NCI-H82 (cell line): ENCODE measurements around the gene GALNT15.

ENCODE experiments used
- DNase-seq: peaks from one replicate; lab custom pipeline; 2025; lab: John Stamatoyannopoulos, UW

Gene GALNT15

DNA sequence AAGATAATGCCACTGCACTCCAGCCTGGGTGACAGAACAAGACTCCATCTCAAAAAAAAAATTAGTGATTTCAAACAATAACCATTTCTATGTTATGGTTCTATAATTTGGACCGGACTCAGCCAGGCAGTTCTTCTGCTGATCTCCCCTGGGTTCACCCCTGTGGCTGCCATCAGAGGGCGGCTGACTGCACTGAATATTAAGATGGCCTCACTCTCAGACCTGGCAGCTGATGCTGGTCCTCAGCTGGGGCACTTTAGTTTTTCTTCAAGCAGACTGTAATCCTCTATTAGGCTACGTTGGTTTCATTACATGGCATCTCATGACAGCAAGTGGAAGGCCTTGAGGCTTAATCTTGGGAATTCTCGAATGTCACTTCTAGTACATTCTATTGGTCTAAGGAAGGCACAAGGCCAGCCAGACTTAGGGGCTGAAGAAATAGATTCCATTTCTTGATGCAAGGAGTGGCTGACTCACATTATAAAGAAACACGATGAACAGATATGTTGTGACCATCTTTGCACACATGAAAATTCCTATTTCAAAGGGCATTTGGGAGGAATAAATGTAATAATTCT is 12.8 kb downstream of the GALNT15 start:
- DNase-seq = no peak

DNA sequence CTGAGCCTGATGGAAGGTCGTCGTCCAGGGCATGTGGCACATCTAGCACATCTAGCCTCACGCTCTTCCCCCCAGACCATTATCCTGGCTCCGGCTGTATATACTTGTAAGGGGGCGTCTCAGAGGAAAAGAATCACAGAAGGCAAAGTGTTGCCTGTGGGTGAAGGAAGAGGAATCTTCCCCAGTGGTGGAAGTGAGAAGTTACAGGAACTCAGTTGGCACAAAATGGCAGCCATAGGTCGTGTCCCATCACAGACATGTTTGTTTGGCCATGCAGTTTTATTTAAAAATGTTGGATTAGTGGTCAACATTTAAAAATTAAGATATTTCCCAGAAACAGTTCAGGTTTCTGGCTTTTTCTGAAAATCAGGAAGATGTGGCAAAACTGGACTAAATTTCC is 13.6 kb downstream of the GALNT15 start:
- DNase-seq = no peak

- no peak for DNase-seq
Measured at GRCh38 chr3:16189201-16189600, 14.7 kb downstream of the GALNT15 start.

- DNase-seq = no peak
Measured at GRCh38 chr3:16190704-16191103, 16.2 kb downstream of the GALNT15 start.

- DNase-seq = no peak
Measured at GRCh38 chr3:16191591-16191990, 17.1 kb downstream of the GALNT15 start.

DNA sequence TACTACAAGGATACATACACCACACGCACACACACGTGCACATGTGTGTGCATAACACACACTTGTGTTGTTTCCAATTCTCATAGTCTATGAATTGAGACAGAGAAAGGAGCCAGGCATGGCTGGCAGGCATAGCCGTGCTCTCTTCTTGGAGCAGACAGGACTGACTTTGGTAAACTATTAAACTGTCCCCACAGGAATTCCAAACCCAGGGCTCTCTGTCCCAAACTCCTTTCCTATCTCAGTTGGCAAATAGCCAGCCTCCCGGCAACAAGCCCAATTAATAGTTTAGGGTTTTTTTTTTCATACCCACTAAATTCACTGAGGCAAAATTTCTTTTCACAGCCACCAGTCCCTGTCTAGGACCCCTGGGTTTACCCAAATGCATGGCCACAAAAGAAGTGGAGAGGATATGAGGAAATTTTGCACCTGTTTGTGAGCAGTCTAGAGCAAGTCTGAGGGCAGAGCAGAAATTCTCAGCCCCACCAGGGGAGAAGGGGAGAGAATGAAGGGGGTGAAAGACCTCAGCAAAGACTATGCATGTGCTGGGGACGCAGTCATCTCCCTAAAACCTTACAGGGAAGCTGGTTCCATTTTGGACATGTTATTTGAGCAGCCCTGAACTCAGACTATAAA is 17.8 kb downstream of the GALNT15 start:
- no peak for DNase-seq

GRCh38 chr3:16198427-16198826 is 23.9 kb downstream of the GALNT15 start:
- DNase-seq = no peak

- DNase-seq = no peak
Measured at GRCh38 chr3:16199769-16200168, 25.3 kb downstream of the GALNT15 start.

DNA sequence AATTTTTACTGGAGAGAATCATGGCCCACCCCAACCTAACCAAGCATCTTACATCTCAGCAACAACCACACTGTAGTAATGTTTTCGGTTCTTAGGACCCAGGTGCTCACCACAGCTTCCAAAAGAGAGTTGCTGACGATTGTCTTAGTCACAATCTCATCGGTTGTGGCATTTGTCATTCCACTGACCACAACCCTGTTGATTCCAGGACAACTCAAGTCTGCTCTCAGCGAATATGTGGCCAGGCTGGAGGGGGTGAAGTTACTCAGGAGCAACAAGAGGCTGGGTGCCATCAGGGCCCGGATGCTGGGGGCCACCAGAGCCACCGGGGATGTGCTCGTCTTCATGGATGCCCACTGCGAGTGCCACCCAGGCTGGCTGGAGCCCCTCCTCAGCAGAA is 25.9 kb downstream of the GALNT15 start:
- no peak for DNase-seq

GRCh38 chr3:16203031-16203430 is 28.6 kb downstream of the GALNT15 start:
- no peak for DNase-seq

DNA sequence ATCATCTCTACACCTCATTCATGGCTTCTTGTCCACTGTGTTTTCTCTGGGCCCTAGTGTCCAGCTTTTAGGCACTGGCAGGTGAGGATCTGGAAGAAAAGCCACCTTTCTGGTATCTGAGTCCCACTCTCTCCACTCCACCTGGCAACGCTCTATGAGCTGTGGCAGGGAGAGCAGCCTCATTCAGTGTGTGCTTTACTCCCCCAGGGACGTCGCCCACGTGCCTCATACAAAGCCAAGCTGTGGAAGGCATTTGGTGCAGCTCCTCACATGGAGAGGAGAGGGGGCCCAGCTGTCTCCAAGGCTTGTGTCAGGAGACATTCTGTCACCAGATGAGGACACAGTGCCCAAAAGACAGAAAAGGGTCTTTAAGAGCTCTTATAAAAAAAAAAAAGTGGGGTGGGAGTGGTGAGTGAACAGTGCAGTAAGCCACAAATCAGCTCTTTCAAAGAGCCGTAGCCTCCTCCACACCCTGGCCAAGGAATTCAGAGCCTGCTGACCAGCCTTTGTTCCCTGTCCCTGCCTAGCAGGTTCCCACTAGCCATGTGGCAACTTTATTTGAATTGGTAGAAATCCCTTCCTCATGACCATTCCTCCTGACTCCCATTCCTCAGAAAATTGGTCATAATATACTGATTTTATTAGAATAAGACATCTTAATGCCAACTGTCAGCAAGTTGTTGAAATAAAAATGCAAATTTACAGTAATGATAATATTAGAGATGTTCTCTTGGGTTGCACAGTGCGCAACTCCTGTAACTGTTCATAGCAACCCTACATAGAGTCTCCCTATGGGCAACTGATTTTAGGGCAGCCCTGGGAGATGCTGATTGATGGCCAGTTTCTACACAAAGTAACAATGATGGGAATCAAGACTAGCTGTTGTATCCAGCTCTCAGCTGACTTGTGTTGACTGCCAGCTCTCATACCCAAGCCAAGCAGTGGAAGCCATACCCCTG is 29.5 kb downstream of the GALNT15 start:
- DNase-seq = no peak

DNA sequence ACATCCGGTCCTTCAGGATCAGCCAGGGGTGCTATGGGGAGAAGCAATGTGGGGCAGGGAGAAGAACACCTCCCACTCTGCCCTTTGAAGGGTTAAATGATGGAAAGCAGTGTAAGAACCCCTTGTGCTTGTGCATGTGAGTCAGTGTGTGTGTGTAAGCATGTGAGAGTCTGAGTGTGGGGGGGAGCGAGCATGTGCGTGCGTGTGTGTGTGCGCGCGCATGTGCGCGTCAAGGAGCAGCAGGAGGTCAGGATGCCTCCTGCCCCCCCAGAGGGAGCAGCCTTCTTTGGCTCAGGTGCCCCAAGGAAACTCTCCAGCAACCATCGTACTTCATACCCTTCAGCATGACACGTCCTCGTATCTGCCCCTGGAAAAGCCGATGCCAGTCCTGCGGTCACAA is 30.3 kb downstream of the GALNT15 start:
- no peak for DNase-seq

GRCh38 chr3:16205156-16205870 is 30.8 kb downstream of the GALNT15 start:
- no peak for DNase-seq

GRCh38 chr3:16207031-16207430 is 32.6 kb downstream of the GALNT15 start:
- peak; percentile 21 for DNase-seq

GRCh38 chr3:16211176-16211904 is 36.9 kb downstream of the GALNT15 start:
- no peak for DNase-seq

DNA sequence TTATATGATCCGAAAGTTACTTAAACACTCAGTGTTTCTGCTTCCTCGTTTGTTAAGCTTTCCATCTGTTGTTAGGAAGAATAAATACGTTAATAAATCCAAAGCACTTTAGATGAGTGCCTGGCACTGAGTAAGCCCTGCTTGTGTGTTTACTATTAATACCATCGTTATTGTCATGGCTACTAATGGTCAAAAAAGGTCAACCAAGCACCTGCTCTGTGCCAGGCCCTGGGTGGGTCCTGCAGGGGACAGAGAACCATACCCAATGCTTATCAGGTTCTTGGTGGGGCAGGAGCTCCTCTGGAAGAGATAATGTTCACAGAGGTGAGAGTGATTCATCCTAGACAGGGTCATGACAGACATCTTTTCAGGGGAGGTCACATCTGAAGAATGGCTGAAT is 39.9 kb downstream of the GALNT15 start:
- DNase-seq = peak; percentile 10

- DNase-seq = no peak
Measured at GRCh38 chr3:16216373-16216935, 42.0 kb downstream of the GALNT15 start.

- no peak for DNase-seq
Measured at GRCh38 chr3:16219777-16220176, 45.3 kb downstream of the GALNT15 start.

- no peak for DNase-seq
Measured at GRCh38 chr3:16221990-16222389, 47.5 kb downstream of the GALNT15 start.

DNA sequence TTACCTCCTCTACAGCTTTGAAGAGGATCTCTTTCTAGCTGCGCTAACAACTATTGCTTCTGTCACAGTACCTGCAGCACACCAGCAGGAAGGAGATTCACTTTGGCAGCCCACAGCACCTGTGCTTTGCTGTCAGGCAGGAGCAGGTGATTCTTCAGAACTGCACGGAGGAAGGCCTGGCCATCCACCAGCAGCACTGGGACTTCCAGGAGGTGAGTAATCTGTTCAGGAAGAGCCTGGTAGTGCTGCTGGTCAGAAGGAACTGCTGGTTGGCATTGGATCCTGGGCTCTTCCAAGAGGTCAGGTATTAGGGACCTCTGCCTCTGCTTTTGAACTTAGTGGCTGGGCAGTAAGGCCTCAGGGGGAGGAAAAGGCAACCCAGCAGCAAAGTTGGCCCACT is 48.1 kb downstream of the GALNT15 start:
- no peak for DNase-seq

- DNase-seq = no peak
Measured at GRCh38 chr3:16224325-16224724, 49.8 kb downstream of the GALNT15 start.
